Memory B cell (primary cell): ENCODE measurements around the gene OTOL1.

Experiments
- ATAC-seq: fragments of 150-1000 bp; cut with Tn5 transposase; 2 replicates; pipeline ENCODE4 v1.10.0; 2021; ENCODE audit warnings: low read depth, mild to moderate bottlenecking, moderate library complexity
- DNase-seq, 2 donors: peaks; one replicate each; pipeline ENCODE4 v3.0.0; 2022; ENCODE audit warnings: low spot score in 2 of 2
- H3K27ac Mint-ChIP-seq: one replicate; pipeline ENCODE4 v1.8.0; 2022; ENCODE audit warnings: mild to moderate bottlenecking, moderate library complexity, mixed read lengths
- H3K27me3 Mint-ChIP-seq: one replicate; pipeline ENCODE4 v1.8.0; 2022; ENCODE audit warnings: mixed read lengths
- H3K36me3 Mint-ChIP-seq: one replicate; pipeline ENCODE4 v1.8.0; 2022; ENCODE audit warnings: mild to moderate bottlenecking, mixed read lengths
- H3K4me1 Mint-ChIP-seq: one replicate; pipeline ENCODE4 v1.8.0; 2022; ENCODE audit warnings: mixed read lengths
- H3K4me3 Mint-ChIP-seq: one replicate; pipeline ENCODE4 v1.8.0; 2022; ENCODE audit warnings: mild to moderate bottlenecking, moderate library complexity, mixed read lengths
- H3K9me3 Mint-ChIP-seq: one replicate; pipeline ENCODE4 v1.8.0; 2022; ENCODE audit warnings: mixed read lengths

OTOL1 gene

DNA sequence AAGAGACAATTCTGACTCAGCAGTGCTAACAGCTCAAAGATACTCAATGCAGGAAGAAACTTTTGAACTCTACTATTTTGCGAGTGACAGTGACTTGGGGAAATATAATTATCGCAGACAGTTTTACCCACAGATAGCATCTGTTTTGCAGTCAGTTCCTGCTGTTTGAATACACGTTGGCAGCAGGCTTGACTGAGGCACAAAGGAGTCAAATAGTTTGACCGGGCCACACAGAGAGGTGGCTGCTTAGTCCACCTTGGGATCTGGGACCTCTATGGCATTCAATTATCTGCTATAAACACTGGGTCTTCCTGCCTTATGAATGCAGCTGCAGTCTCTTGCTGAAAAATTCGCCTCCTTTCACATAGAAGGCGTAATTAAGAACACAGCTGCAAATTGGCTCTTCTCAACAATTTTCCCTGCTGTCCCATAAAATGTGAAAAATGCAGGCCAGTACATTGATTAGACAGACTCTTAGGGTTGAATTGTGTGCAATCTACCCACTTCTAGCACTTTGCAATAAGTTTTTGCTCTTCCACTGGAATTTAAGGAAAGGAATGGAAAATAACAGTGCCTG lies 56.5 kb downstream of the OTOL1 start:
- DNase-seq, result no peak
- no peaks in the 10 kb centered on the region for H3K4me1 Mint-ChIP-seq
- no peaks in the 10 kb centered on the region for H3K9me3 Mint-ChIP-seq
- no peak overlapping the region for H3K27ac Mint-ChIP-seq
- no peaks in the 10 kb centered on the region for H3K36me3 Mint-ChIP-seq
- no peak overlapping the region for H3K4me3 Mint-ChIP-seq
- peaks cover 2% of the 10 kb centered on the region for H3K27me3 Mint-ChIP-seq
- ATAC-seq, result no peak
